Measurements from ENCODE around the gene CFL1. TPM values are rescaled to one million over a fixed set of nuclear protein-coding genes. Genes with fewer than 3 reads are reported as not detected.

CFL1 gene
- total RNA-seq, 2 donors from 2014 or later: 365 to 493 TPM

DNA sequence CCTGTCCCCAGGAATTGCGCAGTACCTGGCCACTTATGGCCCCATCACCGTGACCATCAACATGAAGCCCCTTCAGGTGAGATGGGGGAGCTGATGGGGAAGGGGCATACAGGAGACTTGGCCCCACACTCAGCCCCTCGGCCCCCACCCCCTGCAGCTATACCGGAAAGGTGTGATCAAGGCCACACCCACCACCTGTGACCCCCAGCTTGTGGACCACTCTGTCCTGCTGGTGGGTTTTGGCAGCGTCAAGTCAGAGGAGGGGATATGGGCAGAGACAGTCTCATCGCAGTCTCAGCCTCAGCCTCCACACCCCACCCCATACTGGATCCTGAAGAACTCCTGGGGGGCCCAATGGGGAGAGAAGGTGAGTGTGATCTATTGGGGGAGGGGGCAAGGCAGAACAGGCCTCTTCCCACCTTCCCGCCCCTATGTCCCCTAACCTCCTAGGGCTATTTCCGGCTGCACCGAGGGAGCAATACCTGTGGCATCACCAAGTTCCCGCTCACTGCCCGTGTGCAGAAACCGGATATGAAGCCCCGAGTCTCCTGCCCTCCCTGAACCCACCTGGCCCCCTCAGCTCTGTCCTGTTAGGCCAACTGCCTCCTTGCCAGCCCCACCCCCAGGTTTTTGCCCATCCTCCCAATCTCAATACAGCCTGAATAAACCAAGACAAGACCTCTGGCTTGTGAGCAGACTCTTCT is 25.2 kb upstream of the CFL1 start:
- peaks cover 0 to 26% of the 10 kb centered on the region in 2 donors for H3K4me1 ChIP-seq
- DNase-seq (ENCODE audit: low spot score): no peak
- H3K27ac ChIP-seq: no peak overlapping the region
- H3K4me3 ChIP-seq: no peak overlapping the region
- TF ChIP-seq, protein P1, sequence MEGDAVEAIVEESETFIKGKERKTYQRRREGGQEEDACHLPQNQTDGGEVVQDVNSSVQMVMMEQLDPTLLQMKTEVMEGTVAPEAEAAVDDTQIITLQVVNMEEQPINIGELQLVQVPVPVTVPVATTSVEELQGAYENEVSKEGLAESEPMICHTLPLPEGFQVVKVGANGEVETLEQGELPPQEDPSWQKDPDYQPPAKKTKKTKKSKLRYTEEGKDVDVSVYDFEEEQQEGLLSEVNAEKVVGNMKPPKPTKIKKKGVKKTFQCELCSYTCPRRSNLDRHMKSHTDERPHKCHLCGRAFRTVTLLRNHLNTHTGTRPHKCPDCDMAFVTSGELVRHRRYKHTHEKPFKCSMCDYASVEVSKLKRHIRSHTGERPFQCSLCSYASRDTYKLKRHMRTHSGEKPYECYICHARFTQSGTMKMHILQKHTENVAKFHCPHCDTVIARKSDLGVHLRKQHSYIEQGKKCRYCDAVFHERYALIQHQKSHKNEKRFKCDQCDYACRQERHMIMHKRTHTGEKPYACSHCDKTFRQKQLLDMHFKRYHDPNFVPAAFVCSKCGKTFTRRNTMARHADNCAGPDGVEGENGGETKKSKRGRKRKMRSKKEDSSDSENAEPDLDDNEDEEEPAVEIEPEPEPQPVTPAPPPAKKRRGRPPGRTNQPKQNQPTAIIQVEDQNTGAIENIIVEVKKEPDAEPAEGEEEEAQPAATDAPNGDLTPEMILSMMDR (IDR thresholded peaks at IDR 0.05): no peak
- no peaks in the 10 kb centered on the region for H3K9me3 ChIP-seq
- peaks cover 30% of the 10 kb centered on the region for H3K36me3 ChIP-seq
- no peaks in the 10 kb centered on the region for H3K27me3 ChIP-seq

- Histone ChIP-seq H3K27me3 (no peaks in the 10 kb centered on the region), H3K4me3 (no peak overlapping the region), H3K4me1 (peaks cover 0 to 19% of the 10 kb centered on the region in 2 donors), H3K27ac (no peak overlapping the region), H3K9me3 (no peaks in the 10 kb centered on the region), H3K36me3 (peaks cover 30% of the 10 kb centered on the region)
- TF ChIP-seq, protein P1 (IDR thresholded peaks at IDR 0.05): no peak
- no peak for DNase-seq (ENCODE audit: low spot score)
Measured at GRCh38 chr11:65882120-65883057, 24.4 kb upstream of the CFL1 start.

DNA sequence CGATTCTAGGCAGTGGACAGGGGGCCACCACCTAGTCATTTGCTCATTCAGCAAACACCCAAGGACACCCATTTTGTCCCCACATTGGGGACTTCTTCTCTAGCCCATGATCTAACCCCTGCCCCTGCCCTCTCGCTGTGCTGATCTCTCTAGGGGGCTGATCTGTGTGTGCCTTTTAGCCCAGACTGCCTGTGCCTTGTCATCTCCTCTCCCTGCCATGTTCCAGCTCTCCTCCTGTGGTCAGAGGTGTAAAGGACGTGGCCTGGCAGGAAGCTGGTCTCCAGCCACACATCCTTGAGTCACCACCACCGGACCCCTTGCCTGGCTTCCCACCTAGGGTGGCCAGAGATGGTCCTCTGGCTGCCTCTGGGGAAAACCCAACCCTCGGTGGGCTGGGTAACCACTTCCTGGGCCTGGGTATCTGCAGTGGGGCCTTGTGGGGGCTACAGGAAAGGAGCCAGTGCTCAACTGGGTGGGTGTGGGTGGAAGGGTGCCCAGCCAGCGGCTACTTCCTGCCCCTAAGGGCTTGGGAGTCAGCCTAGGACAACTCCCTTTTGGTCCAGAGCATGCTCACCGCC is 23.0 kb upstream of the CFL1 start:
- H3K27ac ChIP-seq: no peak overlapping the region
- H3K4me1 ChIP-seq: peaks cover 0 to 10% of the 10 kb centered on the region in 2 donors
- no peak overlapping the region for H3K4me3 ChIP-seq
- peaks cover 26% of the 10 kb centered on the region for H3K36me3 ChIP-seq
- TF ChIP-seq, protein P1 (IDR thresholded peaks at IDR 0.05): no peak
- DNase-seq (ENCODE audit: low spot score): no peak
- H3K9me3 ChIP-seq: no peaks in the 10 kb centered on the region
- H3K27me3 ChIP-seq: no peaks in the 10 kb centered on the region

GRCh38 chr11:65880027-65880426 is 22.0 kb upstream of the CFL1 start:
- H3K36me3 ChIP-seq: peaks cover 22% of the 10 kb centered on the region
- H3K4me3 ChIP-seq: no peak overlapping the region
- no peak overlapping the region for H3K27ac ChIP-seq
- no peaks in the 10 kb centered on the region for H3K27me3 ChIP-seq
- H3K9me3 ChIP-seq: no peaks in the 10 kb centered on the region
- TF ChIP-seq, protein P1 (IDR thresholded peaks at IDR 0.05): no peak
- peaks cover 0 to 9% of the 10 kb centered on the region in 2 donors for H3K4me1 ChIP-seq
- DNase-seq (ENCODE audit: low spot score): no peak

DNA sequence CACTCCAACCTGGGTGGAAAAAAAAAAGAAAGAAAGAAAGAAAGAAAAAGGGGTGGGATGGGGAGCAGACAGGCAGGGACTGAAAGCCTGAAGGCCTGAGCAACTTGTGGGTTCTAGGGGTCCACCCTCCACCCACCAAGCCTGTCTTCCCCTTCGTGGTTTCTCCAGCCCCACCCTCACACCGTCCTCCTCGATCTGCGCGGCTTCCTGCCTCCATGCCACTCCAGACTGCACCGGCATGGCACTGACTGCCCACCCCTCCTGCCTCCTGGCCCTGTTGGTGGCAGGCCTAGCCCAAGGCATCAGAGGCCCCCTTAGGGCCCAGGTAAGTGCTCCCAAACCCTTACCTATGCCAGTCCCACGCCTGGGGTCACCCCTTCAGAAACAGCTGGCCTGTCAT is 21.6 kb upstream of the CFL1 start, which contains the start of gene CTSW:
Gene CTSW, plus strand, starts transcription at position 221 of the 400 bp plus-strand sequence. Its CDS starts 18 bp downstream, at position 239.
- Histone ChIP-seq H3K9me3 (no peaks in the 10 kb centered on the region), H3K36me3 (peaks cover 19% of the 10 kb centered on the region), H3K4me3 (no peak within 1 kb of the TSS), H3K27ac (no peak within 1 kb of the TSS), H3K27me3 (no peaks in the 10 kb centered on the region), H3K4me1 (peaks cover 0 to 5% of the 10 kb centered on the region in 2 donors)
- TF ChIP-seq, protein P1 (IDR thresholded peaks at IDR 0.05): no peak
- DNase-seq (ENCODE audit: low spot score): no peak
